Left ventricle myocardium inferior (tissue), 1 donor: Measurements from ENCODE around the gene CCDC106. TPM values are rescaled to one million over a fixed set of nuclear protein-coding genes. Genes with fewer than 3 reads are reported as not detected.

ENCODE experiments used
- DNase-seq: peaks from one replicate; pipeline ENCODE4 v3.0.0-alpha.2; 2020
- H3K27ac ChIP-seq: fragments of 200-600 bp; replicated peaks from 2 replicates; pipeline ENCODE4 v1.8.0; 2021
- H3K27me3 ChIP-seq: fragments of 200-600 bp; 2 replicates; pipeline ENCODE4 v1.8.0; 2021; ENCODE audit warnings: low read depth
- H3K36me3 ChIP-seq: fragments of 200-600 bp; 2 replicates; pipeline ENCODE4 v1.8.0; 2021
- H3K4me1 ChIP-seq: fragments of 200-600 bp; 2 replicates; pipeline ENCODE4 v1.8.0; 2021
- H3K4me3 ChIP-seq: fragments of 200-600 bp; 2 replicates; pipeline ENCODE4 v1.8.0; 2021; ENCODE audit warnings: mild to moderate bottlenecking, moderate library complexity
- H3K9me3 ChIP-seq: fragments of 200-600 bp; replicated peaks from 2 replicates; pipeline ENCODE4 v1.8.0; 2021
- CTCF ChIP-seq: fragments of 200-600 bp; IDR thresholded peaks from 2 replicates; pipeline ENCODE4 v1.8.0; 2021; ENCODE audit warnings: antibody characterized with exemption, mild to moderate bottlenecking, borderline replicate concordance
- intact Hi-C: fragments of 100-400 bp; cut with micrococcal nuclease; formaldehyde crosslinking; loops from one replicate; pipeline ENCODE4 v1.11.0; 2022
- total RNA-seq: library from RNA; stranded (reverse); fragmentation: NEBNext Ultra II Directional; extraction: Animal tissue kit (Norgen Biotek cat#: 25700); gene quantifications from one replicate; pipeline ENCODE4 v1.2.1, GENCODE V29; 2021
- donor health status: DM: no; HTN: yes; CAD: no; lungs with severe emphysema.

The CCDC106 gene
- total RNA-seq, 1 donor from 2014 or later = 14.6 TPM

- DNase-seq = no peak
- H3K9me3 ChIP-seq = no peaks in the 10 kb centered on the region
- no peak overlapping the region for H3K27ac ChIP-seq
- no peaks in the 10 kb centered on the region for H3K27me3 ChIP-seq
- H3K36me3 ChIP-seq = peaks cover 56% of the 10 kb centered on the region
- no peak overlapping the region for H3K4me3 ChIP-seq
- peaks cover 57% of the 10 kb centered on the region for H3K4me1 ChIP-seq
- intact Hi-C loops = no loop called here
- no peak for TF ChIP-seq CTCF
Measured at GRCh38 chr19:55659822-55660221, 11.8 kb downstream of the CCDC106 start.

GRCh38 chr19:55660404-55660803, 12.4 kb downstream of the CCDC106 start:
- H3K36me3 ChIP-seq = peaks cover 59% of the 10 kb centered on the region
- H3K27ac ChIP-seq = no peak overlapping the region
- TF ChIP-seq CTCF = no peak
- intact Hi-C loops = no loop called here
- H3K27me3 ChIP-seq = no peaks in the 10 kb centered on the region
- no peak overlapping the region for H3K4me3 ChIP-seq
- DNase-seq = no peak
- H3K4me1 ChIP-seq = peaks cover 52% of the 10 kb centered on the region
- no peaks in the 10 kb centered on the region for H3K9me3 ChIP-seq

- no peak for TF ChIP-seq CTCF
- intact Hi-C loops = no loop called here
- Histone ChIP-seq H3K4me1 (peaks cover 46% of the 10 kb centered on the region), H3K4me3 (no peak overlapping the region), H3K36me3 (peaks cover 65% of the 10 kb centered on the region), H3K27me3 (no peaks in the 10 kb centered on the region), H3K27ac (no peak overlapping the region), H3K9me3 (no peaks in the 10 kb centered on the region)
- DNase-seq = no peak
Measured at GRCh38 chr19:55660991-55661390, 13.0 kb downstream of the CCDC106 start.

- TF ChIP-seq CTCF = no peak
- intact Hi-C loops = no loop called here
- Histone ChIP-seq H3K36me3 (peaks cover 74% of the 10 kb centered on the region), H3K9me3 (no peaks in the 10 kb centered on the region), H3K4me3 (no peak overlapping the region), H3K4me1 (peaks cover 40% of the 10 kb centered on the region), H3K27me3 (no peaks in the 10 kb centered on the region), H3K27ac (no peak overlapping the region)
- DNase-seq = no peak
Measured at GRCh38 chr19:55661826-55662225, 13.8 kb downstream of the CCDC106 start.

GRCh38 chr19:55663846-55664536, 16.0 kb downstream of the CCDC106 start:
- Histone ChIP-seq H3K4me1 (peaks cover 33% of the 10 kb centered on the region), H3K27ac (no peak overlapping the region), H3K9me3 (no peaks in the 10 kb centered on the region), H3K36me3 (peaks cover 92% of the 10 kb centered on the region), H3K4me3 (no peak overlapping the region), H3K27me3 (no peaks in the 10 kb centered on the region)
- DNase-seq = no peak
- no peak for TF ChIP-seq CTCF
- intact Hi-C loops = no loop called here
